SU-DHL-6 (cell line): Measurements from ENCODE around the gene LIX1L.

Experiments used
- H2AFZ ChIP-seq: fragments of 200-600 bp; sonication (generic); 2 replicates; pipeline ENCODE4 v1.6.1; 2014; ENCODE audit warnings: low read depth, mild to moderate bottlenecking, moderate library complexity, mixed read lengths, antibody characterized with exemption, low read length; ENCODE audit not compliant: severe bottlenecking
- H3F3A ChIP-seq: fragments of 200-600 bp; shearing (Covaris generic); 2 replicates; pipeline ENCODE4 v1.6.0; 2016; ENCODE audit warnings: antibody characterized with exemption, mild to moderate bottlenecking; ENCODE audit not compliant: insufficient read depth
- H3K27ac ChIP-seq: fragments of 200-600 bp; sonication (generic); 2 replicates; pipeline ENCODE4 v1.5.1; 2016; ENCODE audit warnings: low read depth, mild to moderate bottlenecking, low read length, moderate library complexity, mixed read lengths
- H3K27me3 ChIP-seq: fragments of 200-600 bp; sonication (generic), shearing (Covaris generic); 2 replicates; pipeline ENCODE4 v1.6.0; 2014; ENCODE audit warnings: mild to moderate bottlenecking, low read length
- H3K36me3 ChIP-seq: fragments of 200-600 bp; sonication (generic); 2 replicates; pipeline ENCODE4 v1.6.1; 2014; ENCODE audit warnings: mild to moderate bottlenecking, low read length, mixed read lengths
- H3K4me2 ChIP-seq: fragments of 300-600, 200-600 bp; shearing (Covaris generic), sonication (generic); 2 replicates; pipeline ENCODE4 v1.6.0; 2014; ENCODE audit warnings: low read length, low read depth, mild to moderate bottlenecking; ENCODE audit not compliant: poor library complexity, severe bottlenecking
- H3K4me3 ChIP-seq: fragments of 200-600 bp; sonication (generic); 2 replicates; pipeline ENCODE4 v1.5.1; 2014; ENCODE audit warnings: antibody characterized with exemption, low read length, mild to moderate bottlenecking, mixed read lengths; ENCODE audit not compliant: insufficient read depth, poor library complexity, severe bottlenecking
- H3K79me2 ChIP-seq: fragments of 200-600 bp; sonication (generic); 2 replicates; pipeline ENCODE4 v1.6.1; 2014; ENCODE audit warnings: mild to moderate bottlenecking, low read length, moderate library complexity; ENCODE audit not compliant: insufficient read depth
- H3K9ac ChIP-seq: fragments of 200-600 bp; sonication (generic); 2 replicates; pipeline ENCODE4 v1.7.0; 2014; ENCODE audit warnings: mild to moderate bottlenecking, low read length
- H3K9me2 ChIP-seq: fragments of 200-600 bp; sonication (generic); replicated peaks from 2 replicates; pipeline ENCODE4 v1.6.1; 2014; ENCODE audit warnings: low read length; ENCODE audit not compliant: insufficient read depth
- H3K9me3 ChIP-seq: fragments of 200-600 bp; sonication (generic); 2 replicates; pipeline ENCODE4 v1.6.1; 2014; ENCODE audit warnings: low read length, mixed read lengths; ENCODE audit not compliant: insufficient read depth
- H4K20me1 ChIP-seq: fragments of 200-600 bp; sonication (generic); 2 replicates; pipeline ENCODE4 v1.6.1; 2014; ENCODE audit warnings: low read depth, mild to moderate bottlenecking, antibody characterized with exemption, low read length, moderate library complexity, mixed read lengths
- CTCF ChIP-seq: fragments of 200-600 bp; sonication (generic); IDR thresholded peaks from one replicate; pipeline ENCODE4 v1.5.1; 2017; ENCODE audit warnings: antibody characterized with exemption, mild to moderate bottlenecking, low read length, moderate library complexity; ENCODE audit not compliant: insufficient read depth, poor library complexity, severe bottlenecking
- EZH2phosphoT487 ChIP-seq: fragments of 200-600 bp; sonication (generic), shearing (Covaris generic); conservative IDR thresholded peaks from 2 replicates; pipeline ENCODE4 v1.6.1; 2018; ENCODE audit warnings: mild to moderate bottlenecking, antibody characterized with exemption, low read length, moderate library complexity, mixed read lengths

Gene LIX1L

GRCh38 chr1:145947551-145947950, 10.3 kb downstream of the LIX1L start:
- Histone ChIP-seq H3K9ac (no peak overlapping the region), H4K20me1 (no peaks in the 10 kb centered on the region), H3K27ac (no peak overlapping the region), H3F3A (no peaks in the 10 kb centered on the region), H3K4me2 (no peak overlapping the region), H3K4me3 (no peak overlapping the region), H3K27me3 (no peaks in the 10 kb centered on the region), H3K9me3 (no peaks in the 10 kb centered on the region), H3K9me2 (no peaks in the 10 kb centered on the region), H3K36me3 (no peaks in the 10 kb centered on the region), H3K79me2 (no peaks in the 10 kb centered on the region), H2AFZ (no peak overlapping the region)
- TF ChIP-seq CTCF (no peak), EZH2phosphoT487 (no peak)

- no peaks in the 10 kb centered on the region for H3K36me3 ChIP-seq
- H3K9me2 ChIP-seq: no peaks in the 10 kb centered on the region
- no peaks in the 10 kb centered on the region for H3K27me3 ChIP-seq
- no peaks in the 10 kb centered on the region for H3K9me3 ChIP-seq
- no peak overlapping the region for H3K4me2 ChIP-seq
- H2AFZ ChIP-seq: no peak overlapping the region
- no peaks in the 10 kb centered on the region for H3K79me2 ChIP-seq
- no peaks in the 10 kb centered on the region for H4K20me1 ChIP-seq
- TF ChIP-seq EZH2phosphoT487: no peak
- no peak for TF ChIP-seq CTCF
- H3F3A ChIP-seq: no peaks in the 10 kb centered on the region
- H3K27ac ChIP-seq: no peak overlapping the region
- no peak overlapping the region for H3K9ac ChIP-seq
- H3K4me3 ChIP-seq: no peak overlapping the region
These were observed 11.3 kb downstream of the LIX1L start for GRCh38 chr1:145946477-145946986.

GRCh38 chr1:145944532-145944931, 13.3 kb downstream of the LIX1L start:
- no peaks in the 10 kb centered on the region for H3K9me2 ChIP-seq
- H3K9ac ChIP-seq: no peak overlapping the region
- TF ChIP-seq EZH2phosphoT487: no peak
- H3K79me2 ChIP-seq: no peaks in the 10 kb centered on the region
- H3F3A ChIP-seq: no peaks in the 10 kb centered on the region
- no peaks in the 10 kb centered on the region for H3K27me3 ChIP-seq
- H3K36me3 ChIP-seq: no peaks in the 10 kb centered on the region
- no peak overlapping the region for H2AFZ ChIP-seq
- no peak overlapping the region for H3K4me3 ChIP-seq
- H3K4me2 ChIP-seq: no peak overlapping the region
- no peak overlapping the region for H3K27ac ChIP-seq
- no peaks in the 10 kb centered on the region for H4K20me1 ChIP-seq
- H3K9me3 ChIP-seq: no peaks in the 10 kb centered on the region

GRCh38 chr1:145942871-145943270, 14.9 kb downstream of the LIX1L start:
- Histone ChIP-seq H3K4me3 (no peak overlapping the region), H3K27me3 (no peaks in the 10 kb centered on the region), H3K4me2 (no peak overlapping the region), H3K9me2 (no peaks in the 10 kb centered on the region), H3K79me2 (no peaks in the 10 kb centered on the region), H3K9ac (no peak overlapping the region), H2AFZ (no peak overlapping the region), H4K20me1 (no peaks in the 10 kb centered on the region), H3F3A (no peaks in the 10 kb centered on the region), H3K27ac (no peak overlapping the region), H3K9me3 (no peaks in the 10 kb centered on the region), H3K36me3 (no peaks in the 10 kb centered on the region)
- TF ChIP-seq EZH2phosphoT487 (no peak), CTCF (no peak)
